HG02759 (cell line): ENCODE measurements around the gene GDF7.
"Not testable (repeated sequence)": the region's sequence is repeated elsewhere in the genome, so short reads cannot be mapped to it uniquely, and the experiment has no call there.

Source experiments
- ATAC-seq: cut with Tn5 transposase; IDR thresholded peaks from one replicate; pipeline ENCODE4 v1.9.1; 2021; ENCODE audit warnings: mild to moderate bottlenecking, moderate library complexity; ENCODE audit not compliant: unreplicated experiment

Gene GDF7

GRCh38 chr2:20696366-20696765 is 29.4 kb downstream of the GDF7 start:
- no peak for ATAC-seq

GRCh38 chr2:20697322-20697934 is 30.5 kb downstream of the GDF7 start:
- no peak for ATAC-seq

GRCh38 chr2:20698916-20699613 is 32.1 kb downstream of the GDF7 start:
- ATAC-seq: no peak

GRCh38 chr2:20702563-20702962 is 35.6 kb downstream of the GDF7 start:
- ATAC-seq: no peak

GRCh38 chr2:20704886-20705285 is 37.9 kb downstream of the GDF7 start:
- no peak for ATAC-seq

- ATAC-seq: no peak
Observed at GRCh38 chr2:20706217-20706616, 39.3 kb downstream of the GDF7 start.

- no peak for ATAC-seq
Observed at GRCh38 chr2:20706786-20707185, 39.8 kb downstream of the GDF7 start.

- ATAC-seq: no peak
Observed at GRCh38 chr2:20707601-20708000, 40.7 kb downstream of the GDF7 start.

GRCh38 chr2:20711641-20712040 is 44.7 kb downstream of the GDF7 start:
- ATAC-seq: not testable (repeated sequence)

- ATAC-seq: not testable (repeated sequence)
Observed at GRCh38 chr2:20713585-20713984, 46.6 kb downstream of the GDF7 start.

- ATAC-seq: not testable (repeated sequence)
Observed at GRCh38 chr2:20714412-20714811, 47.5 kb downstream of the GDF7 start.

GRCh38 chr2:20716164-20716563 is 49.2 kb downstream of the GDF7 start:
- ATAC-seq: not testable (repeated sequence)

- ATAC-seq: no peak
Observed at GRCh38 chr2:20717641-20718040, 50.7 kb downstream of the GDF7 start.

GRCh38 chr2:20722592-20723240 is 55.8 kb downstream of the GDF7 start:
- ATAC-seq: no peak

GRCh38 chr2:20723543-20723942 is 56.6 kb downstream of the GDF7 start:
- no peak for ATAC-seq

- ATAC-seq: no peak
Observed at GRCh38 chr2:20724500-20725053, 57.6 kb downstream of the GDF7 start.

GRCh38 chr2:20725782-20726181 is 58.8 kb downstream of the GDF7 start:
- ATAC-seq: no peak

- no peak for ATAC-seq
Observed at GRCh38 chr2:20726913-20727312, 60.0 kb downstream of the GDF7 start.

- ATAC-seq: no peak
Observed at GRCh38 chr2:20728114-20728758, 61.3 kb downstream of the GDF7 start.
